ENCODE measurements around the gene RACGAP1.

GRCh38 chr12:50066402-50066801, 41.1 kb upstream of the RACGAP1 start:
- no peak for TF ChIP-seq EZH2 (IDR thresholded peaks at IDR 0.05; ENCODE audit: low read depth)
- no peak for TF ChIP-seq CTCF (conservative IDR thresholded peaks at IDR 0.05)

All from PC-9 (cell line).